Stimulated activated CD8-positive, alpha-beta memory T cell treated with anti-CD3 and anti-CD28 coated beads, Interleukin-12 subunit alpha, Interleukin-12 subunit beta, amount 100 ng/mL, for 4 hours (primary cell): ENCODE results near the gene FHIP1A.

ENCODE experiments used
- DNase-seq: peaks from one replicate; pipeline ENCODE4 v3.0.0-alpha.2; 2020; ENCODE audit warnings: low read depth

The FHIP1A gene

GRCh38 chr4:151417766-151418376, 8.9 kb downstream of the FHIP1A start:
- no peak for DNase-seq

GRCh38 chr4:151418385-151418784, 9.4 kb downstream of the FHIP1A start:
- no peak for DNase-seq

GRCh38 chr4:151418856-151419255, 9.9 kb downstream of the FHIP1A start:
- DNase-seq: no peak

- no peak for DNase-seq
These were observed 11.4 kb downstream of the FHIP1A start for GRCh38 chr4:151420250-151420807.

GRCh38 chr4:151422854-151423253, 13.9 kb downstream of the FHIP1A start:
- DNase-seq: no peak

- no peak for DNase-seq
These were observed 17.5 kb downstream of the FHIP1A start for GRCh38 chr4:151426513-151426912.

- no peak for DNase-seq
These were observed 18.3 kb downstream of the FHIP1A start for GRCh38 chr4:151427266-151427665.

- no peak for DNase-seq
These were observed 19.4 kb downstream of the FHIP1A start for GRCh38 chr4:151428346-151428745.

- DNase-seq: no peak
These were observed 21.1 kb downstream of the FHIP1A start for GRCh38 chr4:151429957-151430570.

- no peak for DNase-seq
These were observed 21.9 kb downstream of the FHIP1A start for GRCh38 chr4:151430740-151431457.

GRCh38 chr4:151431728-151432127, 22.8 kb downstream of the FHIP1A start:
- DNase-seq: no peak

GRCh38 chr4:151432654-151433053, 23.7 kb downstream of the FHIP1A start:
- no peak for DNase-seq

- no peak for DNase-seq
These were observed 25.3 kb downstream of the FHIP1A start for GRCh38 chr4:151434183-151434860.

- DNase-seq: no peak
These were observed 27.1 kb downstream of the FHIP1A start for GRCh38 chr4:151436093-151436518.

GRCh38 chr4:151437505-151437904, 28.5 kb downstream of the FHIP1A start:
- DNase-seq: no peak

GRCh38 chr4:151438154-151438553, 29.2 kb downstream of the FHIP1A start:
- no peak for DNase-seq

GRCh38 chr4:151439320-151439719, 30.3 kb downstream of the FHIP1A start:
- no peak for DNase-seq

GRCh38 chr4:151442002-151442401, 33.0 kb downstream of the FHIP1A start:
- no peak for DNase-seq

GRCh38 chr4:151443247-151443646, 34.3 kb downstream of the FHIP1A start:
- DNase-seq: no peak

GRCh38 chr4:151443752-151444151, 34.8 kb downstream of the FHIP1A start:
- no peak for DNase-seq

- no peak for DNase-seq
These were observed 37.2 kb downstream of the FHIP1A start for GRCh38 chr4:151446208-151446607.

- DNase-seq: no peak
These were observed 45.5 kb downstream of the FHIP1A start for GRCh38 chr4:151454513-151454912.
